ENCODE measurements around the gene FAM187B. TPM values are rescaled to one million over a fixed set of nuclear protein-coding genes. Genes with fewer than 3 reads are reported as not detected.

The FAM187B gene
- total RNA-seq, 1 experiment from 2014 or later = not detected

DNA sequence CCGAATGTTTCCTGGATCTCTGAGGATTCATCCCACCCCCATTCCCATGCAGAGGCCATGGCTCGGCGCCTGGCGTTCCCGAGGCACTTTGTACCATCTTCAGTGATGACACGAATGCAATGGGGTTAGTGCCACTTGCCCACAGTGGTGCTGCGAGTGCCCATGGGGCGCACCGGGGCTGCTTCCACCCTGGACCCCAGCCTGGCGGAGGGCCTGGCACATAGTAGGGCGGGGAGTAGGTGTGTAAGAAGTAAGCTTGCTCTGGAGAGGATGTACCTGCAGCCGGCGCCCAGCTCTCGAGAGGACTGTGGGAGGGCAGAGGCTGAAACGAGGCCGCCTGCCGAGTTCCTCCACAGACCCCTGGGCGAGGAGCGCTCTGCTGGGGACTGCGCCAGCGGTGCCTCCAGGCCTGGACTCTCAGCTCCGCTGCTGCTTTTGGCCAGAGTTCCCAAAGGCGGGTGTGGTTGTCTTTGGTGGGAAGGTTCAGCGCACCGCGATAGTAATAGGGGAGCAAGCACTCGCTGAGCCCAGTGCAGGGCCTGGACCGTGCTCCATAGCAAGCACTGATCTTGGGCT is 48.3 kb upstream of the FAM187B start:
- Histone ChIP-seq H3K23ac (ENCODE audit: insufficient read length, low read depth, low read length) (no peak overlapping the region), H3K23me2 (ENCODE audit: insufficient read length, low read depth, low read length, poor library complexity, severe bottlenecking) (no peaks in the 10 kb centered on the region), H4K5ac (ENCODE audit: insufficient read length, low read depth, low read length) (no peak overlapping the region), H4K20me1 (ENCODE audit: control insufficient read depth, insufficient read depth, insufficient read length) (no peaks in the 10 kb centered on the region), H3K9ac (ENCODE audit: extremely low read depth, insufficient read length, low read length) (no peak overlapping the region), H4K8ac (replicated peaks; ENCODE audit: insufficient read length, low read depth, low read length) (no peak overlapping the region), H3T11ph (ENCODE audit: low read length) (no peak overlapping the region), H3K14ac (ENCODE audit: insufficient read depth, low read length) (no peak overlapping the region), H3K27ac (ENCODE audit: insufficient read length, low read depth, low read length) (no peak overlapping the region), H2AFZ (ENCODE audit: low read length) (no peak overlapping the region), H2BK120ac (ENCODE audit: low read depth, low read length, poor library complexity, severe bottlenecking) (no peak overlapping the region), H3K4ac (ENCODE audit: low read depth, low read length) (no peak overlapping the region), H3K9me3 (ENCODE audit: control insufficient read depth, low read depth, low read length) (no peaks in the 10 kb centered on the region), H2BK15ac (ENCODE audit: low read depth, low read length) (no peak overlapping the region), H3K56ac (ENCODE audit: insufficient read length, low read depth, low read length) (no peak overlapping the region), H2BK5ac (ENCODE audit: insufficient read length, low read length) (no peak overlapping the region), H3K4me1 (ENCODE audit: insufficient read depth, low read length) (no peaks in the 10 kb centered on the region), H3K79me2 (ENCODE audit: insufficient read depth, low read length) (no peaks in the 10 kb centered on the region), H3K27me3 (ENCODE audit: insufficient read depth, low read length) (no peaks in the 10 kb centered on the region), H3K79me1 (ENCODE audit: insufficient read depth, low read depth, low read length, poor library complexity, severe bottlenecking) (no peaks in the 10 kb centered on the region), H2BK20ac (ENCODE audit: low read depth, low read length, poor library complexity, severe bottlenecking) (no peak overlapping the region), H2BK12ac (ENCODE audit: insufficient read length, low read depth, low read length) (no peak overlapping the region), H4K91ac (ENCODE audit: insufficient read length, low read depth, low read length) (no peak overlapping the region), H2AK5ac (ENCODE audit: insufficient read length, low read length) (no peak overlapping the region), H3K18ac (ENCODE audit: insufficient read length, low read depth, low read length) (no peak overlapping the region), H3K4me2 (ENCODE audit: insufficient read depth, insufficient read length, low read length) (no peak overlapping the region)
- H3K27ac Mint-ChIP-seq = peak overlapping the region in 1 of 3 experiments; percentile 39; a peak in 1 of 7 replicates
- DNase-seq = no peak
- peaks cover 22 to 61% (median 60%) of the 10 kb centered on the region in 3 experiments; a peak in 6 of 7 replicates for H3K36me3 Mint-ChIP-seq (ENCODE audit: insufficient read depth in 1 of 3, low read depth in 3 of 3)
- H3K4me1 Mint-ChIP-seq = peaks cover 0 to 3% of the 10 kb centered on the region in 2 experiments; a peak in 2 of 4 replicates
- H3K9me3 Mint-ChIP-seq = no peaks in the 10 kb centered on the region
- TF ChIP-seq, protein P1, sequence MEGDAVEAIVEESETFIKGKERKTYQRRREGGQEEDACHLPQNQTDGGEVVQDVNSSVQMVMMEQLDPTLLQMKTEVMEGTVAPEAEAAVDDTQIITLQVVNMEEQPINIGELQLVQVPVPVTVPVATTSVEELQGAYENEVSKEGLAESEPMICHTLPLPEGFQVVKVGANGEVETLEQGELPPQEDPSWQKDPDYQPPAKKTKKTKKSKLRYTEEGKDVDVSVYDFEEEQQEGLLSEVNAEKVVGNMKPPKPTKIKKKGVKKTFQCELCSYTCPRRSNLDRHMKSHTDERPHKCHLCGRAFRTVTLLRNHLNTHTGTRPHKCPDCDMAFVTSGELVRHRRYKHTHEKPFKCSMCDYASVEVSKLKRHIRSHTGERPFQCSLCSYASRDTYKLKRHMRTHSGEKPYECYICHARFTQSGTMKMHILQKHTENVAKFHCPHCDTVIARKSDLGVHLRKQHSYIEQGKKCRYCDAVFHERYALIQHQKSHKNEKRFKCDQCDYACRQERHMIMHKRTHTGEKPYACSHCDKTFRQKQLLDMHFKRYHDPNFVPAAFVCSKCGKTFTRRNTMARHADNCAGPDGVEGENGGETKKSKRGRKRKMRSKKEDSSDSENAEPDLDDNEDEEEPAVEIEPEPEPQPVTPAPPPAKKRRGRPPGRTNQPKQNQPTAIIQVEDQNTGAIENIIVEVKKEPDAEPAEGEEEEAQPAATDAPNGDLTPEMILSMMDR (conservative IDR thresholded peaks at IDR 0.05) = no peak
- H3K4me3 Mint-ChIP-seq = no peak overlapping the region
- H3K27me3 Mint-ChIP-seq (ENCODE audit: low read depth) = 0 out of 2 replicates have a peak, but pooled peaks cover 3% of the 10 kb centered on the region
- no CpG with 5 or more reads among the region's 28 CpGs for WGBS (ENCODE audit: extremely low coverage, insufficient read length, low lambda C conversion rate)

Data from H9 (cell line).